Measurements from ENCODE around the gene EIPR1. TPM values are rescaled to one million over a fixed set of nuclear protein-coding genes. Genes with fewer than 3 reads are reported as not detected.
A peak's percentile ranks its signal among the peaks of the same experiment; 100 is the strongest.
"Not testable (repeated sequence)": the region's sequence is repeated elsewhere in the genome, so short reads cannot be mapped to it uniquely, and the experiment has no call there.

EIPR1 gene
- total RNA-seq, 1 experiment from 2014 or later = 40.4 TPM

- no peaks in the 10 kb centered on the region for H4K20me1 ChIP-seq (ENCODE audit: insufficient read depth, low read depth, low read length)
- H2AFZ ChIP-seq (ENCODE audit: low read length) = no peak overlapping the region
- H3K4me2 ChIP-seq (ENCODE audit: low read depth, low read length, poor library complexity, severe bottlenecking) = no peak overlapping the region
- no peak overlapping the region for H3K4me3 ChIP-seq (ENCODE audit: low read length)
- no peaks in the 10 kb centered on the region for H3K36me3 ChIP-seq (ENCODE audit: insufficient read depth, low read length)
- peaks cover 4% of the 10 kb centered on the region for H3K4me1 ChIP-seq (ENCODE audit: low read length)
- H3K79me2 ChIP-seq (ENCODE audit: low read length) = 0 out of 2 replicates have a peak, but pooled peaks cover 4% of the 10 kb centered on the region
- H3K27me3 ChIP-seq (ENCODE audit: low read length) = no peaks in the 10 kb centered on the region
- no peaks in the 10 kb centered on the region for H3K9me2 ChIP-seq (replicated peaks; ENCODE audit: insufficient read depth, low read length)
- no peak overlapping the region for H3K9ac ChIP-seq (ENCODE audit: low read length)
- H3K27ac ChIP-seq (ENCODE audit: low read length) = no peak overlapping the region
- no peaks in the 10 kb centered on the region for H3K9me3 ChIP-seq (ENCODE audit: low read length)
- no peak for DNase-seq
These were observed 174.7 kb downstream of the EIPR1 start for GRCh38 chr2:3202926-3203325.

DNA sequence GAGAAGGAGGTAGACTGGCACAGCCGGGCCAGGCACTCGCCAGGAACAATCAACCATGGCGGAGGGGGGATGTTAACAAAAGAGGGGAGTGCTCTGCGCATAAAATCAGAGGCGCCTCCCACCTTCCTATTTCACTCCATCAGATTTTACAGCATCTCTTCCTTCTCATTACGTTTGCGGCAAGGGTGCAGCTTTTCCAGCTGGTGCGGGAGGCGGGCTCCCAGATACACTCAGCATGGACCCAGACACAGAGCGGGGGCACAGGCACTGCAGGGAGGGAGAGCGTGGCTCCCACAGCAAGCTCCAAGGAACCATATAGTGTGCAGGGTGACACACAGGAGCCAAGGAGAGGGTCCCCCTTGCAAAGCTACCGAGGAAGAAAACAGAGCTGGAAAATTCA lies 176.3 kb downstream of the EIPR1 start:
- no peaks in the 10 kb centered on the region for H3K27me3 ChIP-seq (ENCODE audit: low read length)
- H3K4me3 ChIP-seq (ENCODE audit: low read length) = no peak overlapping the region
- H3K9me2 ChIP-seq (replicated peaks; ENCODE audit: insufficient read depth, low read length) = no peaks in the 10 kb centered on the region
- H3K9me3 ChIP-seq (ENCODE audit: low read length) = no peaks in the 10 kb centered on the region
- no peak overlapping the region for H3K4me2 ChIP-seq (ENCODE audit: low read depth, low read length, poor library complexity, severe bottlenecking)
- no peak overlapping the region for H2AFZ ChIP-seq (ENCODE audit: low read length)
- no peak overlapping the region for H3K9ac ChIP-seq (ENCODE audit: low read length)
- H3K79me2 ChIP-seq (ENCODE audit: low read length) = peaks cover 6% of the 10 kb centered on the region; the same call in 1 of the 2 replicates
- no peaks in the 10 kb centered on the region for H3K36me3 ChIP-seq (ENCODE audit: insufficient read depth, low read length)
- no peaks in the 10 kb centered on the region for H4K20me1 ChIP-seq (ENCODE audit: insufficient read depth, low read depth, low read length)
- DNase-seq = no peak
- no peak overlapping the region for H3K27ac ChIP-seq (ENCODE audit: low read length)
- H3K4me1 ChIP-seq (ENCODE audit: low read length) = peaks cover 21% of the 10 kb centered on the region

DNA sequence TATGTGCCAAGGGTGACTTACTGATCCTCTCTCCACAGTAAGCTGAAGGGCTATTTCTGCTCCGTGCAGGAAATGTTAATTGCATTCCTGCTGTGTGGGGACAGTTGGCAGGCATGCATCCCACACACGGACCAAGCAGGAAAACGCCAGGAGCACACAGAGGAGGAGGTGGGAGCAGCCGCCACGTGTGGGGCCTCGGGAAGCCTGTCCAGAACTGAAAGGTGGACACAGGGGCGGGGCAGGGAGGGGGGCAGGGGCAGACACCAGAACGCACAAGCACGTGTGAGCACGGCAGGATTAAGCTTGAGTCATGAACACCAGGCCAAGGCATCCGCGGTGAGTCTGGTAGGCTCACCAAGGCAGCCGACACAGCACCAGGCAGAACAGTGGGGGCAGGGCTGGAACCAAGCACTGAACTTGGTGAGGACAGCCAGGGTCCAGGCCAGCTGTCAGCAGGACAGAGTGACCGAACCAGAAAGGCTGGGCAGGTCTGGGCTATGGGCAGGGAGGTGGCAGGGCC lies 177.1 kb downstream of the EIPR1 start:
- Histone ChIP-seq H3K9me3 (ENCODE audit: low read length) (no peaks in the 10 kb centered on the region), H3K4me3 (ENCODE audit: low read length) (no peak overlapping the region)
- no peak for DNase-seq

DNA sequence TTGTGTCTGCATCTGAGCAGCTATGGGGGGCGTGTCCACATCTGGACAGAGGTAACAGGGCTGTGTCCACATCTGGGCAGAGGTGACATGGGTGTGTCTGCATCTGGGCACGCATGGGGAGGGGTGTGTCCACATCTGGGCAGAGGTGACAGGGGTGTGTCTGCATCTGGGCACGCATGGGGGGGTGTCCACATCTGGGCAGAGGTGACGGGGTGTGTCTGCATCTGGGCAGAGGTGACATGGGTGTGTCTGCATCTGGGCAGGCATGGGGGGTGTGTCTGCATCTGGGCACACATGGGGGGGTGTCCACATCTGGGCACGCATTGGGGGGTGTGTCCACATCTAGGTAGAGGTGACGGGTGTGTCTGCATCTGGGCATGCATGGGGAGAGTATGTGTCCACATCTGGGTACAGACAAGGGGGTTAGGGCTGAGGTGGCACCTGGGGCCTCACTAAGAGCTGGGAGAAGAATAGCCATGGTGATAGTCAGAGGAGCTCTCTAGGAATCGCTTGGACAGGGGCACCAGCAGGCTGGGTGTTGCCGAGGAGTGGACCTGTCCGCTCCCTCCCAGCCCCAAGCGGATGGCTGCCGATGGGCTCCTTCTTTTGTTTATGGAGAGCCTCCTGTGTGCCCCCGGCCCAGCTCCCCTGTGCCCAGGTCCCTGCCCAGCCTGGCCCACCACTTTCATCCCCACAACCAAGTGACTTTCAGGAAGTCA lies 177.8 kb downstream of the EIPR1 start:
- Histone ChIP-seq H4K20me1 (ENCODE audit: insufficient read depth, low read depth, low read length) (no peaks in the 10 kb centered on the region), H3K4me2 (ENCODE audit: low read depth, low read length, poor library complexity, severe bottlenecking) (no peak overlapping the region), H3K9me2 (replicated peaks; ENCODE audit: insufficient read depth, low read length) (no peaks in the 10 kb centered on the region), H2AFZ (ENCODE audit: low read length) (no peak overlapping the region), H3K9ac (ENCODE audit: low read length) (no peak overlapping the region), H3K4me3 (ENCODE audit: low read length) (no peak overlapping the region), H3K9me3 (ENCODE audit: low read length) (no peaks in the 10 kb centered on the region), H3K36me3 (ENCODE audit: insufficient read depth, low read length) (no peaks in the 10 kb centered on the region), H3K4me1 (ENCODE audit: low read length) (peaks cover 32% of the 10 kb centered on the region), H3K27me3 (ENCODE audit: low read length) (no peaks in the 10 kb centered on the region), H3K27ac (ENCODE audit: low read length) (no peak overlapping the region), H3K79me2 (ENCODE audit: low read length) (peaks cover 6% of the 10 kb centered on the region; the same call in 1 of the 2 replicates)
- no peak for DNase-seq

More for the DNA sequence above, 177.1 kb downstream of the EIPR1 start:
- H4K20me1 ChIP-seq (ENCODE audit: insufficient read depth, low read depth, low read length) = no peaks in the 10 kb centered on the region
- no peaks in the 10 kb centered on the region for H3K27me3 ChIP-seq (ENCODE audit: low read length)
- no peak overlapping the region for H2AFZ ChIP-seq (ENCODE audit: low read length)
- H3K9me2 ChIP-seq (replicated peaks; ENCODE audit: insufficient read depth, low read length) = no peaks in the 10 kb centered on the region
- no peak overlapping the region for H3K9ac ChIP-seq (ENCODE audit: low read length)
- peaks cover 29% of the 10 kb centered on the region for H3K4me1 ChIP-seq (ENCODE audit: low read length)
- H3K79me2 ChIP-seq (ENCODE audit: low read length) = peaks cover 6% of the 10 kb centered on the region; the same call in 1 of the 2 replicates
- H3K36me3 ChIP-seq (ENCODE audit: insufficient read depth, low read length) = no peaks in the 10 kb centered on the region
- H3K27ac ChIP-seq (ENCODE audit: low read length) = no peak overlapping the region
- no peak overlapping the region for H3K4me2 ChIP-seq (ENCODE audit: low read depth, low read length, poor library complexity, severe bottlenecking)

- H3K4me1 ChIP-seq (ENCODE audit: low read length) = peaks cover 32% of the 10 kb centered on the region
- H3K9me2 ChIP-seq (replicated peaks; ENCODE audit: insufficient read depth, low read length); H3K9ac ChIP-seq (ENCODE audit: low read length); H3K4me3 ChIP-seq (ENCODE audit: low read length); H3K9me3 ChIP-seq (ENCODE audit: low read length); H3K27ac ChIP-seq (ENCODE audit: low read length); DNase-seq; H2AFZ ChIP-seq (ENCODE audit: low read length); H3K27me3 ChIP-seq (ENCODE audit: low read length); H3K36me3 ChIP-seq (ENCODE audit: insufficient read depth, low read length); H3K4me2 ChIP-seq (ENCODE audit: low read depth, low read length, poor library complexity, severe bottlenecking); H3K79me2 ChIP-seq (ENCODE audit: low read length); H4K20me1 ChIP-seq (ENCODE audit: insufficient read depth, low read depth, low read length): not testable (repeated sequence)
These were observed 178.9 kb downstream of the EIPR1 start for GRCh38 chr2:3198671-3199192.

DNA sequence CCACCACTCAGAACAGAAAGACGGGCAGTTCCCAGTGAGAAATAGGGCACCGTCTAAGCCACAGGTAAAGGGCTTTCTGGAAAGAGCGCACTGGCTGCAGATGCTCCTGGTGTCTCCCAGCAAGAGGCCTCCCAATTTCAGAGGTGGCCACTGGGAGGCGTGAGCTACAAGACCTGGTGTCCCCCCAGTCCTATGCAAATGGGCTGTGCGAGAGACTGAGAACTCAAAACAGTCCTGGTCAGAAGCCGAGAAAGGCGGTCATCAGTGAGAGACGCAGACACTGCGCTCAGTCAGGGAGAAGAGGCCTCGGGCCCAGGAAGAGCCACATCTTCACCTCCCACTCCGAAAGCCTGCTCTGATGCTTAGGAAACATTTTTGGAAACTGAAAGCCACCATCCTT lies 179.5 kb downstream of the EIPR1 start:
- H2AFZ ChIP-seq (ENCODE audit: low read length) = no peak overlapping the region
- no peaks in the 10 kb centered on the region for H3K36me3 ChIP-seq (ENCODE audit: insufficient read depth, low read length)
- peaks cover 32% of the 10 kb centered on the region for H3K4me1 ChIP-seq (ENCODE audit: low read length)
- no peak overlapping the region for H3K27ac ChIP-seq (ENCODE audit: low read length)
- no peak overlapping the region for H3K4me3 ChIP-seq (ENCODE audit: low read length)
- peaks cover 6% of the 10 kb centered on the region; the same call in 1 of the 2 replicates for H3K79me2 ChIP-seq (ENCODE audit: low read length)
- H3K9me2 ChIP-seq (replicated peaks; ENCODE audit: insufficient read depth, low read length) = no peaks in the 10 kb centered on the region
- peak; percentile 74 for DNase-seq
- no peaks in the 10 kb centered on the region for H3K9me3 ChIP-seq (ENCODE audit: low read length)
- no peak overlapping the region for H3K9ac ChIP-seq (ENCODE audit: low read length)
- H3K4me2 ChIP-seq (ENCODE audit: low read depth, low read length, poor library complexity, severe bottlenecking) = no peak overlapping the region
- no peaks in the 10 kb centered on the region for H4K20me1 ChIP-seq (ENCODE audit: insufficient read depth, low read depth, low read length)
- H3K27me3 ChIP-seq (ENCODE audit: low read length) = no peaks in the 10 kb centered on the region

DNA sequence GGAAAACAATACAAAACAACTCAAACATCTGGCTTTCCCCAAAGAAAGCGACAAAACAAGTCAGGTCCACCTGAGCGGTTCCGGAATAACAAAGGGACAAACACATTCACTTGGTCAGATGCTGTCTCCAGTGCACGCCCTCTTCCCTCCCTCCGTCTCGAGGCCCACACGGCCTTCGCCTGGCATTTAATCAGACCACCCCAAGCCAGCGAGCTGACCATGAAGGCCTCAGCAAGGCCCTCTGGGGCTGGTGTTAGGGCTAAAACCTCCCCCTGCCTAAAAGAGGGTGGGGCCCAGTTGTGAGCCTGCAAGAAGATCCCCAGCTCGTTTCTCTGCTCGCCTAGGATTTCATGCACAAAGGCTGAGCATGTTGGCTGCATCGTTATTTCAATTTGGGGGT lies 180.3 kb downstream of the EIPR1 start:
- no peak for DNase-seq
- Histone ChIP-seq H2AFZ (ENCODE audit: low read length) (no peak overlapping the region), H3K9me2 (replicated peaks; ENCODE audit: insufficient read depth, low read length) (no peaks in the 10 kb centered on the region), H3K27me3 (ENCODE audit: low read length) (no peaks in the 10 kb centered on the region), H3K79me2 (ENCODE audit: low read length) (peaks cover 4% of the 10 kb centered on the region; the same call in 1 of the 2 replicates), H4K20me1 (ENCODE audit: insufficient read depth, low read depth, low read length) (no peaks in the 10 kb centered on the region), H3K9me3 (ENCODE audit: low read length) (no peaks in the 10 kb centered on the region), H3K27ac (ENCODE audit: low read length) (peak overlapping the region; percentile 75), H3K9ac (ENCODE audit: low read length) (0 out of 2 replicates have a peak overlapping the region, but pooled peaks have one; percentile 2), H3K36me3 (ENCODE audit: insufficient read depth, low read length) (no peaks in the 10 kb centered on the region), H3K4me2 (ENCODE audit: low read depth, low read length, poor library complexity, severe bottlenecking) (no peak overlapping the region), H3K4me3 (ENCODE audit: low read length) (no peak overlapping the region), H3K4me1 (ENCODE audit: low read length) (peaks cover 32% of the 10 kb centered on the region)

GRCh38 chr2:3196716-3197115 lies 180.9 kb downstream of the EIPR1 start:
- Histone ChIP-seq H3K9me3 (ENCODE audit: low read length) (no peaks in the 10 kb centered on the region), H3K27ac (ENCODE audit: low read length) (peak overlapping the region; percentile 75), H3K9me2 (replicated peaks; ENCODE audit: insufficient read depth, low read length) (no peaks in the 10 kb centered on the region), H3K36me3 (ENCODE audit: insufficient read depth, low read length) (no peaks in the 10 kb centered on the region), H2AFZ (ENCODE audit: low read length) (no peak overlapping the region), H4K20me1 (ENCODE audit: insufficient read depth, low read depth, low read length) (no peaks in the 10 kb centered on the region), H3K79me2 (ENCODE audit: low read length) (peaks cover 3% of the 10 kb centered on the region; the same call in 1 of the 2 replicates), H3K4me1 (ENCODE audit: low read length) (peaks cover 32% of the 10 kb centered on the region), H3K27me3 (ENCODE audit: low read length) (no peaks in the 10 kb centered on the region), H3K9ac (ENCODE audit: low read length) (no peak overlapping the region), H3K4me2 (ENCODE audit: low read depth, low read length, poor library complexity, severe bottlenecking) (peak overlapping the region; percentile 30), H3K4me3 (ENCODE audit: low read length) (no peak overlapping the region; the same call in 1 of the 2 replicates)
- no peak for DNase-seq
